RPMI7951 (cell line): ENCODE data around the gene RBP7. TPM values are rescaled to one million over a fixed set of nuclear protein-coding genes. Genes with fewer than 3 reads are reported as not detected.
"Not testable (repeated sequence)": the region's sequence is repeated elsewhere in the genome, so short reads cannot be mapped to it uniquely, and the experiment has no call there.

Source experiments
- DNase-seq: peaks from one replicate; pipeline ENCODE4 v3.0.0-alpha.2; 2012; ENCODE audit warnings: low read depth
- total RNA-seq: library from RNA; depleted of rRNA; stranded (reverse); fragments of >200 nt; shearing (Covaris generic); gene quantifications from 2 replicates; pipeline ENCODE4 v1.2.3, GENCODE V29; 2014; rRNA removed

The RBP7 gene
- total RNA-seq: not detected in 2 replicates

- DNase-seq: no peak
Measured at GRCh38 chr1:9996624-9997582, at the start of gene RBP7. TSS of gene RBP7 (plus strand) at chr1:9997228. CDS start at chr1:9997259, 31 bp downstream.

- no peak for DNase-seq
Measured at GRCh38 chr1:9957726-9958125, 39.3 kb upstream of the RBP7 start.

DNA sequence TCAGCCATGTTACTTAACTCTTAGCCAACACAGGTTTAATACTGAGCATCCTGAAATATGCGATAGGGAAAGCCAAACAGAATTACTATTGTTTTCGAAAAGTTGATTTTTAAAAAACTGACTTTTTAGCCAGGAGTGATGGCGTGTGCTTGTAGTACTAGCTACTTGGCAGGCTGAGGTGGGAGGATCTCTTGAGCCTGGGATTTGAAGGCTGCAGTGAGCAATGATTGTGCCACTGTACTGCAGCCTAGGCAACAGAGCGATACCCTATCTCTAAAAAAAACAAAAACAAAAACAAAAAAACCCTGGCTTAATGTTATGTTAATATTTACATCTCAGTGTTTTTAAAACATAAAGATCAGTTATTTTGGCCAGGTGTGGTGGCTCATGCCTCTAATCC is 37.0 kb upstream of the RBP7 start:
- no peak for DNase-seq

- DNase-seq: no peak
Measured at GRCh38 chr1:9960706-9961562, 36.1 kb upstream of the RBP7 start.

DNA sequence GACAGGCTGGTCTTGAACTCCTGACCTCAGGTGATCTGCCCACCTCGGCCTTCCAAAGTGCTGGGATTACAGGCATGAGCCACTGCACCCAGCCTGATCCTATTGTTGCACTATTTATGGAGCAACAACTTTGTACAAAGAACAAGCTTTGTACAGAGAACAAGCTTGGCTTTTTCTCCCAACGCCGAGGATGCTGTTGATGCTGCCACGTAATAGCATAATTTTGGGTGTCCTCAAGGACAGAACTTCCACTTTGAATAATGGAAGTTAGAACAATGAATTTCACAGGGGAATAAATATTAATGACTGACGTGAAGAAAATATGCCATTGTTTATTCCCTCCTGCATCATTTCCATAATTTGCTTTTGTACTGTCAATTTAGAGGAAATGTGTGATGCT is 12.8 kb upstream of the RBP7 start:
- DNase-seq: no peak

- no peak for DNase-seq
Measured at GRCh38 chr1:9985001-9985400, 12.0 kb upstream of the RBP7 start.

GRCh38 chr1:9989773-9990172 is 7.3 kb upstream of the RBP7 start:
- DNase-seq: no peak

DNA sequence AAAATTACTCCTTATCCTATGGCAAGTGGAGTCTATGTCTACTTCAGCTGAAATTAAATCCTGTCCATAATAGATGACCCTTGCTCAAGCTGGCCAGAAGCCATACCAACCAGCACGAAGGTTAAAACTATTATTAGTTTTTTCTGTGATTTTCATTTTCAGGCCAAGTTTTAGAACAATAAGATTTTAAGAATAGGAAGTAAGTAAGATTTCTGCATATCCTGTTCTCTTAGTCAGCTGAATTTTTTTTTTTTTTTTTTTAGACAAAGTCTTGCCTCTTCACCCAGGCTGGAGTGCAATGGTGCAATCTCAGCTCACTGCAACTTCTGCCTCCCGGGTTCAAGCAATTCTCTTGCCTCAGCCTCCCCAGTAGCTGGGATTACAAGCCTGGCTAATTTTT is 6.1 kb upstream of the RBP7 start:
- no peak for DNase-seq

DNA sequence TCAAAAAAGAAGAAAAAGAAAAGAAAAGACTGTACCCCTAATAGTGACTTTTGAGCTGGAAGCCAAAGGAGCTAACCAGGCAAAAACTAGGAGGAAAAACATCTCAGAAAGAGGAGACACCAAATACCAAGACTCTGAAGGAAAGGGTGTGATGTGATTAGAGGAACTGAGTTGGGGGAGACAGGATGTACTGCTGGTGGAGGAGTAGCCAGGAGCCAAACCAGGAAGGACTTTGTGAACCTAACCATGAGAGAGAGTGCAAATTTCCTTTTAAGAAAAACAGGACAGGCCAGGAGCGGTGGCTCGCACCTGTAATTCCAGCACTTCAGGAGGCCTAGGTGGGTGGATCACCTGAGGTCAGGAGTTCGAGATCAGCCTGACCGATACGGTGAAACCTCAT is 4.1 kb upstream of the RBP7 start:
- DNase-seq: no peak

DNA sequence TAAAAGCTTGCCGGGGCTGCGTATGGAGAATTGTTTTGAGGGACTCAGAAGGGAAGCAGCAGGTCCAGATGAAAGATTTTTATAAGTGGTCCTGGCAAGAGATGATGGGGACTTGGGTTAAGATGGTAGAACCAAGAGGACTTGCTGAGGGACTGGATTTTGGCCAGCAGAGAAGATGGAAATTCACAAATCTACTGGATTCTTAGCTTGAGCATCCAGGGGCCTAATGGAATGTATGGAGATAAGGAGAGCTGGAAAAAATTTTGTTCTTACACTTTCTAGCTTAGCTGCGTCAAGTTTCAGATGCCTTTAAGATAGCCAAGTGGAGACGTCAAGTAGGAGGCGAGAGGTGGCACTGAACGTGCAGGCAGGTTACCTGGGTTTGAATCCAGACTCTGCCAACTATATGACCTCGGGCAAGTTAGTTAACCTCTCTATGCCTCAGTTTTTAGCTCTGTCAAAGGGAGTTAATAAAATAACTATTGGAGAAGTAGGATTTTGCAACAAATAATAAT is 3.4 kb upstream of the RBP7 start:
- no peak for DNase-seq

- peak; percentile 26 for DNase-seq
Measured at GRCh38 chr1:10001016-10001665, 4.1 kb downstream of the RBP7 start.

- not testable (repeated sequence) for DNase-seq
Measured at GRCh38 chr1:10005248-10005647, 8.2 kb downstream of the RBP7 start.

GRCh38 chr1:10007169-10007568 is 10.1 kb downstream of the RBP7 start:
- DNase-seq: no peak

GRCh38 chr1:10014016-10014415 is 17.0 kb downstream of the RBP7 start:
- DNase-seq: no peak

DNA sequence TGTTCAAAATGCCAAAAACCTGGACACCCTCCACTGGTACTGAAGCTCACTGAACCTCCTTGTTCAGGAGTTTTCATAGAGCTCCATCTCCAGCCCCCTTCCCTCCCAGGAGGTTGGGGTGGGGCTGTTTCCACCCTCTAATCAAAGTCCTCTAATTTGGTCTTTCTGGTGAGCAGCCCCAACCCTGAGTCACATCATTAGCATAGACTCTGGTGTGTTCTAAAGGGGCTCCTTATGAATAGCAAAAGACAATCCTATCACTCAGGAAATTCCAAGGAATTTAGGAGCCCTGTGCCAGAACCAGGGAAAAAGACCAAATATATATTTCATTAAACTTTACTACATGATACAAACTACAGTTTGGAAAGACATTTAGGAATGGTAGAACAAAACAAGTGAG is 22.5 kb downstream of the RBP7 start:
- DNase-seq: no peak

- DNase-seq: no peak
Measured at GRCh38 chr1:10020086-10020485, 23.1 kb downstream of the RBP7 start.

DNA sequence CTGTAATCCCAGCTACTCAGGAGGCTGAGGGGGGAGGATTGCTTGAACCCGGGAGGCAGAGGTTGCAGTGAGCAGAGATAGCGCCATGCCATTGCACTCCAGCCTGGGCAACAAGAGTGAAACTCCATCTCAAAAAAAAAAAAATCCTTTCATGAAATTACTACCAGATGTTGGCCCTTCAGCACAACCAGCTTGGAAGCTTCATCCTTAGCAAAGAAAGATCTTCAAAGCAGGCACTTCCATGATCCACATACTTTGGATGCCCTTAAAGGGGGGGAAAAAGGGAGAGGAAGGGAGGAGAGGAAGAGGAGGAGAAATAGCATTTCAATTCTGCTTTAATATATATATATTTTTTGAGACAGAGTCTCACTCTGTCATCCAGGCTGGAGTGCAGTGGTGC is 23.6 kb downstream of the RBP7 start:
- DNase-seq: not testable (repeated sequence)

- not testable (repeated sequence) for DNase-seq
Measured at GRCh38 chr1:10021992-10022391, 25.0 kb downstream of the RBP7 start.

DNA sequence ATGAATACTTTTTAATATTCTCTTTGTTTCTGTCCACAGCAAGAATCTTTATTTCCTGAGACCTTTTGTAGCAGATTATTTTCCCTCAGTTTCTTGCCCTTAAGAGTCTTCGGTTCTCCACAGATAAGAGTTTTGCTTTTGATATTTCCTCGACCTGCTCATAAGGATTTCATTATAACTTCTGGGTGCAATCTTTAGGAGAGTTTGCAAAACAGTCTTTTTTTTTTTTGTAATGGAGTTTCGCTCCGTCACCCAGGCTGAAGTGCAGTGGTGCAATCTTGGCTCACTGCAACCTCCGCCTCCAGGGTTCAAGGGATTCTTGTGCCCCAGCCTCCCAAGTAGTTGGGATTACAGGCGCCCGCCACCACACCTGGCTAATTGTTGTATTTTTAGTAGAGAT is 25.6 kb downstream of the RBP7 start:
- DNase-seq: no peak

DNA sequence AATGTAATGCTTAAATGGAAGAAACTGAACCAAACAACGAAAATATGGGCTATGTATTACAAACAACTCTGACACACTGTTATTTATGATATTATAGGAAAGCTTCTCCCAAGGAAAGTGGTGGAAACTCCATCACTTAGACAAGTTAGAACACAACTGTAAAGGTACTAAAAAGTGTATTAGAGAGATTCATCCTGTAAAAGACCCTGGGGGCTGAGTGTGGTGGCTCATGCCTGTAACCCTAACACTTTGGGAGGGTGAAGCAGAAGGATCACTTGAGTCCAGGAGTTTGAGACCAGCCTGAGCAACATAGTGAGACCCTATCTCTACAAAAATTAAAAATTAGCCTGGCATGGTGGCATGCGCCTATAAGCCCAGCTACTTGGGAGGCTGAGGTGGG is 28.3 kb downstream of the RBP7 start:
- no peak for DNase-seq

DNA sequence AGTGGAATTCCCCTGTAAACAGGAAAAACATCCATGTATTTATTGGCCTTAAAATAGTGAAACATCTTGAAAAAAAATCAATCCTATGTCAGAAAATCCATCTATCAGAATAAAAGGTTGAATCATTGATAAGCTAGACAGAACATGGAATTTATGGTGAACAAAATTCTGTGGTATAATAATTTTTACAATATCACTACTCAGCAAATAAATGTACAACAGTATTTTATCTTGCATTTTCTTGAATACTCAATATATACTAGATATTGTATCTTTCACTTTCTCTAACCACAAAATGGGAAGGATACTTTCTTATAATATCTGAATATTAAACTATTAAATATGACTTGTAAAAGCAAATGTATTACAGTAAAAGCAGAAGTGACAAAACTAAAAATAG is 30.0 kb downstream of the RBP7 start:
- no peak for DNase-seq

DNA sequence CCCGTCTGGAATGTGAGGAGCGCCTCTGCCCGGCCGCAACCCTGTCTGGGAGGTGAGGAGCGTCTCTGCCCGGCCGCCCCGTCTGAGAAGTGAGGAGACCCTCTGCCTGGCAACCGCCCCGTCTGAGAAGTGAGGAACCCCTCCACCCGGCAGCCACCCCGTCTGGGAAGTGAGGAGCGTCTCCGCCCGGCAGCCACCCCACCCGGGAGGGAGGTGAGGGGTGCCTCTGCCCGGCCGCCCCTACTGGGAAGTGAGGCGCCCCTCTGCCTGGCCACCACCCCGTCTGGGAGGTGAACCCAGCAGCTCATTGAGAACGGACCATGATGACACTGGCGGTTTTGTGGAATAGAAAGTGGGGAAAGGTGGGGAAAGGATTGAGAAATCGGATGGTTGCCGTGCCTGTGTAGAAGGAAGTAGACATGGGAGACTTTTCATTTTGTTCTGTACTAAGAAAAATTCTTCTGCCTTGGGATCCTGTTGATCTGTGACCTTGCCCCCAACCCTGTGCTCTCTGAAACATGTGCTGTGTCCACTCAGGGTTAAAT is 32.0 kb downstream of the RBP7 start:
- not testable (repeated sequence) for DNase-seq
